ENCODE results near the gene GNA12.

Gene GNA12

DNA sequence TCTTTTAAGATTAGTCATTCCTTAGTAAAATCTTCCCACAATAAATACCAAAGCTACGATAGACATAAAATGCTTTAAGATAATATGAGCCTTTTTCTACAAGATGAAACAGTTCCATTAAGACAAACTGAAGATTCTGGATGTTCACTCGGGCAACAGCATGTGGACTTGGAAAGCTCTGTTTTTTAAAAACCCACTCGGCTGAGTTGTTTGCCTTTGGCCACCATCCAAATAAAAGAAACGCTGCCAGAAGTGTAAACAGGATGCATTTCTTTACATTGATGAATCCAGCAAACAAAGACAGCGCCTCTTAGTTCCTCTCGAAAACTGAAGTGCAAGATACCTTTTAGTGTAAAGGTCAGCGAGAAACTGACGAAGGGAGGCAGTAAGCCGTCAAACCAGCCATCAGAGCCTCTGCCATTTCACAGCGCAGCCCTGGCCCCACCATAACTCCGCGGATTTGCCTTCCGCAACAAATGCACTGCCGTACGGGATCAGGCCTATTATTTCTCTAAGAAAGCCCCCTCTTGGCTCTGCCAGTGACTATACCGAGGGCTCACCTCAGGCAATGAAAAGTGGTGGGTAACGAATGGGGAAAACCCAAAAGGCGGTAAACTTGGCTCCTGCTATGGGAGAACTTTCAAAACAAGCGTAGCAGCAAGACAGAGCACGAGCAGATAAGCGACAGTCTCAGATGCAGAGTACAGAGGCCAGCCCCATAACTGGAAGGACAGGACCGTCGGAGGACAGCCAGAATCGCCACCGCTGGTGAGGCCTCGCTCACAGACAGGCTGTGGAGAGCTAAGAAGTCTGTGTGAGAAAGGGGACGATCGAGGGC lies 41.4 kb downstream of the GNA12 start:
- no peak overlapping the region for H3K27ac ChIP-seq (ENCODE audit: low read depth, low read length)
- no peaks in the 10 kb centered on the region for H3F3A ChIP-seq (ENCODE audit: control insufficient read depth, insufficient read depth)
- peaks cover 25% of the 10 kb centered on the region for H3K79me2 ChIP-seq (ENCODE audit: control insufficient read depth, low read length)
- peaks cover 34% of the 10 kb centered on the region for H3K4me1 ChIP-seq (ENCODE audit: control insufficient read depth, low read length)
- no peak overlapping the region for H3K4me3 ChIP-seq (ENCODE audit: low read length)
- H3K4me2 ChIP-seq (ENCODE audit: low read length): no peak overlapping the region
- H3K27me3 ChIP-seq (ENCODE audit: control insufficient read depth, low read length): no peaks in the 10 kb centered on the region
- H4K20me1 ChIP-seq (ENCODE audit: control insufficient read depth, insufficient read depth, low read depth, low read length): no peaks in the 10 kb centered on the region
- no peak for TF ChIP-seq EZH2phosphoT487 (IDR thresholded peaks at IDR 0.05; ENCODE audit: borderline replicate concordance, low read length)
- TF ChIP-seq, protein P1, sequence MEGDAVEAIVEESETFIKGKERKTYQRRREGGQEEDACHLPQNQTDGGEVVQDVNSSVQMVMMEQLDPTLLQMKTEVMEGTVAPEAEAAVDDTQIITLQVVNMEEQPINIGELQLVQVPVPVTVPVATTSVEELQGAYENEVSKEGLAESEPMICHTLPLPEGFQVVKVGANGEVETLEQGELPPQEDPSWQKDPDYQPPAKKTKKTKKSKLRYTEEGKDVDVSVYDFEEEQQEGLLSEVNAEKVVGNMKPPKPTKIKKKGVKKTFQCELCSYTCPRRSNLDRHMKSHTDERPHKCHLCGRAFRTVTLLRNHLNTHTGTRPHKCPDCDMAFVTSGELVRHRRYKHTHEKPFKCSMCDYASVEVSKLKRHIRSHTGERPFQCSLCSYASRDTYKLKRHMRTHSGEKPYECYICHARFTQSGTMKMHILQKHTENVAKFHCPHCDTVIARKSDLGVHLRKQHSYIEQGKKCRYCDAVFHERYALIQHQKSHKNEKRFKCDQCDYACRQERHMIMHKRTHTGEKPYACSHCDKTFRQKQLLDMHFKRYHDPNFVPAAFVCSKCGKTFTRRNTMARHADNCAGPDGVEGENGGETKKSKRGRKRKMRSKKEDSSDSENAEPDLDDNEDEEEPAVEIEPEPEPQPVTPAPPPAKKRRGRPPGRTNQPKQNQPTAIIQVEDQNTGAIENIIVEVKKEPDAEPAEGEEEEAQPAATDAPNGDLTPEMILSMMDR (IDR thresholded peaks at IDR 0.05; ENCODE audit: low read depth, low read length, poor library complexity, severe bottlenecking): no peak
- no peaks in the 10 kb centered on the region for H3K36me3 ChIP-seq (ENCODE audit: control insufficient read depth, low read length)
- H3K9me3 ChIP-seq (ENCODE audit: control insufficient read depth, insufficient read depth, low read length): no peaks in the 10 kb centered on the region
- no peaks in the 10 kb centered on the region for H3K9me2 ChIP-seq (replicated peaks; ENCODE audit: control insufficient read depth, low read length)

DNA sequence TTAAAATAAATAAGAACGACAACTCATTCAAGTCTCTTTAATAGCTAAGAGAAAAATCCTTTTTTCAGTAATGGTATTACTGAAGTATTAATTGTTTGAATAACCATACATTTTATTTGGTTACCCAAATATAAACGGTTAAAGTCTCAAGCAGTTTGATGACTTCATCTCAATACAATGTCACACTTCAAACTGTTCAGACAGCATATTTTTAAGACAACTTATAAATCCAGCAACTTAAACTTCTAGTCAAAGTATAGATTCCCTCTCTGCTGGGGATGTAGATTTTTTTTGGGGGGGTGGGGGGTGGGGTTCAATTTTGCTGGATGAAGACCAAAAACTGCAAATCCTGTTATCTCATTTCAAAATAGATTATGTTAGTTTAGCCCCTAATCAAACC lies 42.0 kb downstream of the GNA12 start:
- H3K9me2 ChIP-seq (replicated peaks; ENCODE audit: control insufficient read depth, low read length): no peaks in the 10 kb centered on the region
- no peak overlapping the region for H3K27ac ChIP-seq (ENCODE audit: low read depth, low read length)
- H3K4me3 ChIP-seq (ENCODE audit: low read length): no peak overlapping the region
- no peaks in the 10 kb centered on the region for H3K27me3 ChIP-seq (ENCODE audit: control insufficient read depth, low read length)
- no peak for TF ChIP-seq EZH2phosphoT487 (IDR thresholded peaks at IDR 0.05; ENCODE audit: borderline replicate concordance, low read length)
- TF ChIP-seq, protein P1 (IDR thresholded peaks at IDR 0.05; ENCODE audit: low read depth, low read length, poor library complexity, severe bottlenecking): no peak
- no peaks in the 10 kb centered on the region for H3F3A ChIP-seq (ENCODE audit: control insufficient read depth, insufficient read depth)
- H3K4me1 ChIP-seq (ENCODE audit: control insufficient read depth, low read length): peaks cover 31% of the 10 kb centered on the region
- H3K9me3 ChIP-seq (ENCODE audit: control insufficient read depth, insufficient read depth, low read length): no peaks in the 10 kb centered on the region
- H3K79me2 ChIP-seq (ENCODE audit: control insufficient read depth, low read length): peaks cover 28% of the 10 kb centered on the region
- H3K4me2 ChIP-seq (ENCODE audit: low read length): no peak overlapping the region
- H4K20me1 ChIP-seq (ENCODE audit: control insufficient read depth, insufficient read depth, low read depth, low read length): no peaks in the 10 kb centered on the region
- H3K36me3 ChIP-seq (ENCODE audit: control insufficient read depth, low read length): no peaks in the 10 kb centered on the region

- Histone ChIP-seq H3K9me2 (replicated peaks; ENCODE audit: control insufficient read depth, low read length) (no peaks in the 10 kb centered on the region), H3K36me3 (ENCODE audit: control insufficient read depth, low read length) (no peaks in the 10 kb centered on the region), H3K27ac (ENCODE audit: low read depth, low read length) (no peak overlapping the region), H3K4me3 (ENCODE audit: low read length) (no peak overlapping the region), H3K9me3 (ENCODE audit: control insufficient read depth, insufficient read depth, low read length) (no peaks in the 10 kb centered on the region), H3F3A (ENCODE audit: control insufficient read depth, insufficient read depth) (no peaks in the 10 kb centered on the region), H3K4me1 (ENCODE audit: control insufficient read depth, low read length) (peaks cover 31% of the 10 kb centered on the region), H3K79me2 (ENCODE audit: control insufficient read depth, low read length) (peaks cover 28% of the 10 kb centered on the region), H3K4me2 (ENCODE audit: low read length) (no peak overlapping the region), H3K27me3 (ENCODE audit: control insufficient read depth, low read length) (no peaks in the 10 kb centered on the region), H4K20me1 (ENCODE audit: control insufficient read depth, insufficient read depth, low read depth, low read length) (no peaks in the 10 kb centered on the region)
- TF ChIP-seq, protein P1 (IDR thresholded peaks at IDR 0.05; ENCODE audit: low read depth, low read length, poor library complexity, severe bottlenecking): no peak
- no peak for TF ChIP-seq EZH2phosphoT487 (IDR thresholded peaks at IDR 0.05; ENCODE audit: borderline replicate concordance, low read length)
Measured at GRCh38 chr7:2800931-2801688, 43.0 kb downstream of the GNA12 start.
